ENCODE results near the gene CLIC5.

Gene CLIC5

DNA sequence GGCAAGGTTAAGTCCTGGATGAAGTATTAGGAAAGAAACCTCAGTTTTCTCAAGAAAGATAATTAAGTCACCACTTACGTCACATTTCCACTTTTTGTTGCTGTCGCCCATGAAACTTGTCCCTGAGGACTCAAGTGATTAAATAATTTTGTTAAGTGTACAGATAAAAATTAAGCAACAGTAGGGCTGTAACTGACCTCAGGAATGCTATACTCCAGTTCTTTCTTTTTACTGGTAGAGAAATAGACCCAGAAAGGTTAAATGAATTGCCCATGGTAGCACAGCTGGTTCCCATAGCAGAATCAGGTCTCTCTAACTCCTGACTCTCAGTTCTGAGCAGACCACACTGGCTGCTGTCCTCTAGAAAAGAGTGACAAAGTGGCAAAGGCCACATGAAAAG, 54.5 kb downstream of the CLIC5 start:
- DNase-seq = no peak

DNA sequence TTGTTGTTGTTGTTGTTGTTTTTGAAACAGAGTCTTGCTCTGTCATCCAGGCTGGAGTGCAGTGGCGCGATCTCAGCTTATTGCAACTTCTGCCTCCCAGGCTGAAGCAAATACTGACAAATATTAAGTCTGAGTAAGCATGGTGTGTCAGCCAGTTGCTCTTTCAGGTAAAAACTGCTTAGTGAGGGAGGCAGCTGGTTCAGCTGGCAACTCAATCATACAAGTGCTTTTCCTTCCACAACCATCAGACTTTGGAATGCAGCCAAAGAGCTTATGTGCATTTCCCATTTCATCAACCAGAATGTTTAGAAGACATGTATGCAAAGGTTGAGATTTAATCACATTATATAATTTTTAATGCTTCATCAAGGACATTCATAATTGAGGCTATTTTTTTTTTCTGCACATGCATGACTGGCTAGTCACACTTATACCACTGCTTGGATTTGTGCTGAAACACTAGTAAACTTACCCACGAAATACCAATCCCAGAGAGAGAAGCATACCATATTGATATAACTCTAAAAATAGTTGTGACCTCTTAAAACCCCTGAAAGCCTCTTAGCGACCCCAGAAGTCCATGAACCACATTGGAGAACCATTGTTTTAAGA, 56.0 kb downstream of the CLIC5 start:
- peak; percentile 59 for DNase-seq

DNA sequence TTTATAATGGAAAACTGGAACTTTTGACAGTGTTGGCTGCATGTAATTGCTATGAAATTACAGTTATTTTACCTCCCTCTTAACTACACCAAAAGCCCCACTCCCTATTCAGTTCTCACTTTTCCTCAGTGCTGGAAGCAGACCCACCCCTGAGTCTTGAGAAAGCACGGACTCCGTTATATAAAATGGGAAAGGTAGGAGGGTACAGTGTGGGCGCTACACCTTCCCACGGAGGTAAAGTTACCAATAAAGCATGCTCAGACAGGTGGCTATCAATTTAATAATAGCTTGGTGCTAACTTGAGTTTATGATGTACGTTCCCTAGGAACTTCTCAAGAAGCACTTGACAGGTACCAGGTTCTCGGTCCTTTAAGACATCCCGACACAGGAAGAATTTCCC, 59.0 kb downstream of the CLIC5 start:
- DNase-seq = no peak

DNA sequence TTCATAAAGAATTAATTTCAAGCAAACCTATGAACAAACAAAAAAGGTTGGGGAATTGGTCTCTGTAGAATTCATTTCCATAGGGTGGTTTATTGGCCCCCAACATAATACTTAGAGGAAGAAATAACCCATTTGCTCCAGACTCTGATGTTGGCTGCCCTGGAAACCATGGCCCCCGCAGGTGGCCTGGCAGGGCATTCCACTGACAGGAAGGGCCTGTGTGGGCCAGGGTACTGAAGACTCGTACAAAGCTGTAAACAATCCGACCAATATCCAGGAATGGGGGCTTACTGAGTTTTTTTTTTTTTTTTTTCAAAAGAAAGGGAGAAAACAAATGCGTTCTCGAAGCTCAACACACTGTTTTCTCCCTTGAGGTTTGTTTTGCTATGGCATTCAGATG, 59.5 kb downstream of the CLIC5 start:
- no peak for DNase-seq

DNA sequence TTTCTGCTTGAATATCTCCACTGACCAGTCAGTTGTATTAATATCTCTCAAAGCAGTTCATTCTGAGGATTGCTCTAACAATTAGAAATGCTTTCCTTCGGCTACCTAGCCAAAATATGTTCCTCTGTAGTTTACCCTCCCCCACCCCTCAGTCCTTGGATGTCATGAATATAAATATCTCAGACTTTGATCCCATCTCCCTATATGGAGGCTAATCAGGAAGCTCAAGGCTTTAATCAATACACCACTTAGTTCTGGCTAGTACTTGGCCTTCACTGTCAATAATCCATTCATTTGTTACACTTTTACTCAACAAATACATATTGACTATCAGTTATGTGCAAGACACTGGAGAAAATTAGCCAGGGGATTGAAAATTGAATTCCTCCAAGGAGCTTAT, 60.1 kb downstream of the CLIC5 start:
- DNase-seq = no peak

DNA sequence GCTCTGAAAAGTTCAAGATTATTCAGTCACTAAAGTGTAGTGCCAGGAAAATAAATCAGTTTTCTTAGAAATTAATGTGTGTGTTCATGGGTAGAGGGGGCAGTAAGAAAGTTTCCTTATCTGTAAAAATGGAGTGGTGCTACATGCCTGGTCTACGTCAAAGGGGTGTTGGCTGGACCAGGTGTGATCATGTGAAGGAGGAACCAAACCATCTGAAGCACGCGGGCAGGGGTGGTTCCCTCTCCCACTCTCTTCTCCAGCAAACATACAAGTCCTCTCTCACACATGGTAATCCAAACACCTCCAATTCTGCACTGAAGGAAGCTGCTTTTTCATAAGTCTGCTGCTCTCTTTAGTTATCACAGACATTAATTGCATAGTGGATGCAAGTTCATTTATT, 63.1 kb downstream of the CLIC5 start:
- DNase-seq = no peak

DNA sequence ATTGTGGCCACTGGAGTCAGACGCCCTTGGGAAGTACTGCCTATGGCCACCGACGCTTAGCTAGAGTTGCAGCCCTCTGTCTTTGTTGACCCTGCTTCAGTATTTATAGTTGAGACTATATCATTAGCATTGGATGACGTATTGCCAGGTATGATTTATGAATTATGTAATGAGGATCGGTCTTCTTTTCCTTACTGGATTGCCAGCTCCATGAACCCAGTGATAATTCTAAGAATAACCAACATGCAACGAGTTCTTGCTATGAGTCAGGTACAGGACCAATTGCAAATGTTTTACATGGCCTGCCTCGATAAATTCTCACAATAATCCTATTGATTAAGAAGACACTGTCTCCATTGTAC, 63.5 kb downstream of the CLIC5 start:
- DNase-seq = no peak

DNA sequence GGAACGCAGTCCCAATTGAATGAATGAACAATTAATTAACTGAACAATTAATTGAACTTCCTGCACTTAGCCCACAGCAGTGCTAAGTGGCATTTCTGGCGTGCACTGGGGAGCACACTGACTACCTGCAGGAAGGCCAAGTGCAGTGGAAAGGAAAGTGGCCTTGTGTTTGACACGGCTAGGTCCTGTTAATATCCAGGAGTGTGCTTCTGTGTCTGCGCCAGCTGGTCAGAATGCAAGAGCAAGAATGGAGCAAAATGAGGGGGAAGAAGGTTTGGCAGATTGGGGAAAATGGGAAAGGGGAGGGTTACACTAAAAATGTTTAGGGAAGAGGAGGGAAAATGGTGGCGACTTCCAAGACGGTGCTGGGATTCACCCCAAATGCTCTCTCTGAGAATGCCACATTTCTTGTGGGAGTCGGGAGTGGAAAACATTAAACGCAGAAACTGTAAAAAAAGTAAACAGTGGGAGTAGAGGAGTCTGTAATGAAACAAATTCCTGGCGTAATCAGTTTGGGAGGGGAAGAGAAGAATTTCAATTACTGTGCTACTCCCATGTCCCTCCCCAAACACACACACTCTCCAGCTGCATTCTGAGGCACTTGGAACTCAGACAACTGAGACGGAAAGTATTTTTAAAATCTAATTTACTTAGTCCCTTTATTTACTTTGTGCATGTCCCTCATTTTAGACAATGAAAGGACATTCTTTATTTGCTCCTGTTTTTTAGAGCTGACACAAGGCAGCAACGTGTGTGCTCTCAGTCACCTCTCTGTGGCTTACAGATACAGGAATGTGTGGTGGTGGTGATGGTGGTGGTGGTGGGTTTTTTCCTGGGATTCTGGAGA, 64.1 kb downstream of the CLIC5 start:
- DNase-seq = no peak

DNA sequence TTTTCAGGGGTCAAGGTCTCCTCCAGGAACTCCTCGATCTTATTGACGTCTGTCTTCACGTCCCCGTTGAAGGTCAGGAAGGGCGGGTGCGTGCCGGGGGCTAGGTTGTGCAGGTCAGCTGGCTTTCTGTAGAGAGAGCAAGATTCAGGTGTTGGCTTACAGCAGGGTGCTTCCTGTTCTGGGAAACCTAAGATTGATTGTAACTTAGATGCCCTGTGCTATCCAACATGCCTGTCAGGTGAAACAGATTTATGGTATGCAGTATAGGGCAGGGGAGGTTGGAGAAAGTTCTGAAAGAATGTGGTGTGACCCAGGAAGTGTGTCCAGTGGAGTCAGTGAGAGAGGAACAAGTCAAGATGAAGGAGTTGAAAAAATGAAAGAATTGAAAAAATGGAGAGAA, 66.4 kb downstream of the CLIC5 start:
- no peak for DNase-seq

DNA sequence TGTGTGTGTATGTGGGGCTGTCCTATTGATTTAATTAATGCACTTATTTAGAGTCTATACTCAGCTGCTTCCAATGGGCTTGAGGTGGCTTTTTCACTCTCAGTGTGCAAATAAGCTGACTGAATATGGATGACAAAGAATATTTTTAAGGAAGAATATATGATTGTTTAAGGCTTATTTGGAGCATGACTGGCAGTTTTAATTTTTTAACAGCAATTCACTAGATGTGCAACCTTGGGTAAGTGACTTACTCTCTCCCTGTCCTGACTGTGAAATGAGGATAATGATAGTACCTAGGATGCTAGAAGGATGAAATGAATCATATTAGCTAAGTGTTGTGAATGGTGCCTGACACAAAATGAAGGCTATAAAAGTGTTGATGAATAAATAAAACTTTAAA, 67.9 kb downstream of the CLIC5 start:
- no peak for DNase-seq

DNA sequence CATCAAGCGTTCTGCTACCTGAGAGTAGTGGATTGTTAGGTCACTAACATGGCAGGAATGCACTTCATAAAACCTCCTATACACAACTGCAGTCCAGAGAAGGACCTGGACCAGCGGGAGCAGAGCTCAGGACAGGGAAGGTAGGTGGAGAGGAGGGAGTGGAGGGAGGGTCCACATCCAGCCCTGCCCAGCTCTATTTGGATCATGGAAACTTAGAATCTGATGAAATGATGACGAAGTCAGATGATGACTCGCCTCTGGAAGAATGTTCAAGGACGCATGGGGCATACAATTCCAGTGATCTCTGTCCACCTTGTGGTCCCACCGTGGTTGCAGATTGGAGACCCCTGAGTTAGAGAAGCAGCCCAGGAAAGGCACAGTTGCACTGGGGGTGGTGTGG, 68.8 kb downstream of the CLIC5 start:
- DNase-seq = no peak

DNA sequence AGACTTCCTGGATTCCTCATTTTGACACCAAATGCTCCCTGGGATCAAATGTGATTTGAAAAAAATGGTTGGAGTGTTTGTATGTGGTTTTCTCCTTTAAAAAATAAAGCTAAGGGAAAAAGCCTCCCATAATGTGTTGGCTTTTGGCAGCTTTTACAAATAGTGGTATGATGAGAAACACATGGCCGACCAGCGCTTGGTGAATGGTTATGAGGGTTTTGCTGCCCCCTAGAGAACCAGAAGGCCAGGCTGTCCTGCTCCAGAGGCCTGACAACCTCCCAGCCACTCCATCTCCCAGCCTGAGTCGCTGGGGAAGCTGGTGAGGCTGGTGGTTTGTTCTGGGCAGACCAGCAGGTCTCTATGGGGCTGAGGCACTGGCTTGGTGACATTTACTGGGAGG, 69.3 kb downstream of the CLIC5 start:
- DNase-seq = peak; percentile 38

DNA sequence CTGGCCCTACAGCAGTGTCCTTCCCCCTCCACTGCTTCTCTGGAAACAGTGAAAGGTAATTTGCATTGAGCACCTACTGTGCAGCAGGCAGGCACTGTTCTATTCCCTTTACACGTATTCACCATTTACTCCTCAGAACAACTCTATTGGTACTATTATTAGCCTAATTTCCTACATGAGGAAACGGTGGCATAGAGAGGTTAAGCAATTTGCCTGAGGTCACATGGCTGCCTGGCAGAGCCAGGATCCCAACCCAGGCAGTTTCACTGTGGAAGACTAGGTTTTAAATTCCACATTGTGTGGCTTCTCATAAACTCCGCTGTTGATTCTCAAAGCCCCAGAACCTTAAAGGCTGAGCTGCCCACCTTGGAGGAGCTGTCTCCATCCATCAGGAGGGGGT, 72.7 kb downstream of the CLIC5 start:
- DNase-seq = no peak

DNA sequence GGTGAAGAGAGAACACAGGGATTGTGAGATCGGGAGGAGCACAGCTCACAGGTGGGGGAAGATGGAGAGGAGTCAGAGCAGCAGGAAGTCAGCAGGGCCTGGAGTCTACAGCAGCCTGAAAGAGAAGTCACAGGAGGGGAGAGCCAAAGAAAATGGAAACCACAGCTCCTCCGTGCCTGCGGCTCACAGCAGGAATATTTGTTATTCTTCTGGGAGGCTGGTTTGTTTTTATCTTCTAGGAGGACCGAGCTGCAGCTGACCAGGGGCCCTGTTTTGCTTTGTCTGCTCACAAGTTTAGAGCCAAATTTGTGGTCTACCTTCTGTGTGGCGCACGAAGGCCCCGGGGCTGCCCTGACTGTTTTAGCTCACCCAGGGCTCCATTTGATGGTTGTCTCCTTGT, 81.8 kb downstream of the CLIC5 start:
- no peak for DNase-seq

DNA sequence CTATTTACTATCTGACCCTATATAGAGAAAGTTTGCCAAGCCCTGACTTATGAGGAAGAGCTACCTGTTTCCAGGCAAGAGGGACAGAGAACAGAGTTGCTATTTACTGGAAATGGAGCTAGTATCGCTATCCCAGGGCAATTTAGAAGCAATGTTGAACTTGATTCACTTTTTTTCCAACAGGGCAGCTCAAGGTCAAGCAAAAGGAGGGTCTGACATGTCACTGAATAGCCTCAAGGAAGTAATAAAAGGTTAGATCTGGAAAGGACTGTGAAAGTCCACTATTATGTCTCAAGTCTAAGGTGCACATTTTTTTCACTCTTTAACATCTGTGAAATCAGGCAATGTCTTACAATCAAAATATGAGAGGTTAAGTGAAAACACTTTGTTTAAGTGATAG, 84.4 kb downstream of the CLIC5 start:
- no peak for DNase-seq

DNA sequence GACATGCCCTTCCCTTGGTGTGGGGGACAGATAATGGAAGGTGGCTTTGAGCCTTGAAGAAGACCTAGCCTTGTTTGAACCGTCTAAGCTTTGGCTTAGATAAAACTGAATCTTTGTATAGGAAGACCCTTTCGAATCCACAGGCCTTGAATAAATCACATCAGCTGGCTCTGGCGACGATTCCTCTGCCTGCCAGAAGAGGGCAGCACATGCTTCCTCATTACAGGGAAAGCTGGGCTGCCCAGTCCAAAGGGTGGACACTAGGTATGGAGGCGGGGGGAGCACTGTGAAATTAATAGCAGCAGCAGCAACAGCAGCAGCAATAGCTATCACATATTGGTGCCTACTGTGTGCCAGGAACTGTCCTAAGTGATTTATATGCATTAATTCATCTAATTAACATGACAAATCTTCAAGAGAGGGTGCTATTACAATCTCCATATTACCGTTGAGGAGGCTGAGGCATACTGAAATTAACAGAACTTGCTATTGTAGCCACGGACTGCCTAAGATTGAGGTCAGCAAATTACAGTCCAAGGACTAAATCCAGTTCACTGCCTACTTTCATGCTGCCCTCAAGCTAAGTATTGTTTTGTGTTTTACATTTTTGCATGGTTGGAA, 85.1 kb downstream of the CLIC5 start:
- DNase-seq = peak; percentile 72

DNA sequence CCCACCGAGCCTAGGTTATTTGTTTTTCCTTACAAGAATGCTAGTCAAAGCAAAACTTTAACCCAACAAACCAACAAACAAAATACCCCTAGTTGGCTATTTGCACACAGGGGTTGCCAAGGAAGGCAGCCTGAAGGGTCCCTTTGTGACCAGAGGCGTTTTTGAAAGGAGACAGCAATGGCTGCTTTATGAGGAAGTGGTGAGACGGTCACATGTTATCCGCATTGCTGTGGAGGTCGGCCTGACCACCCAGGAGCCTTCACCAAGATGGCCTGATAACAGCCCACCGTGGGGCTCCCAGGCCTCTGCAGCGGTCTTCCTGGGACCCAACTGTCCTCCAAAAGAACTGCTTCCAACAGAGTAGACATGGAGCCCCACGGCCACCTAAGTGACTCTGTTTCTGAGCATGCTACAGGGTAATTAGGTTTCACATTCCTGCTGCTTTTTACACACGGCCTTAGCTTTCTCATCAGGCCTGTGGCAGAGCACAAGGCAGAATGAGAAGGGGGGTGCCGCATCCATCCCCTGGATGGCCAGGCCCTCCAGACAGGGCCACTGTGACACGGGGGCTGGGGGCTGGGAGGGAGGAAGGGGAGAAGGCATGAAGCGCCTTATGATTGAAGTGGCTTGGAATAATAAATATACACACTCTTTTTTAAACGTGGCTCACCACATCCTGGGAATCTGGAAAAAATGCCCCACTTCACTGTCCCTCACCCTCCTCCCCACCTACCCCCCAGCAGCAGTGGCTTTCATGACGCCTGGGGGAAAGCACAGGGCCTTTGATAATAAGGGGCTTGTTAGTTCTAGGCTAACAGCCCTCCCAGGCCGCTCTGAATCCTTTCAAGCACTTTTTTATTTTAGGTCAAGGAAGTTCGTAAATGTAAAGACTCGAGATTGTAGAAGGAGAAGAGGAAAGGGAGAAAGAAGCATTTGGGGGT, 86.0 kb downstream of the CLIC5 start:
- DNase-seq = peak; percentile 49

DNA sequence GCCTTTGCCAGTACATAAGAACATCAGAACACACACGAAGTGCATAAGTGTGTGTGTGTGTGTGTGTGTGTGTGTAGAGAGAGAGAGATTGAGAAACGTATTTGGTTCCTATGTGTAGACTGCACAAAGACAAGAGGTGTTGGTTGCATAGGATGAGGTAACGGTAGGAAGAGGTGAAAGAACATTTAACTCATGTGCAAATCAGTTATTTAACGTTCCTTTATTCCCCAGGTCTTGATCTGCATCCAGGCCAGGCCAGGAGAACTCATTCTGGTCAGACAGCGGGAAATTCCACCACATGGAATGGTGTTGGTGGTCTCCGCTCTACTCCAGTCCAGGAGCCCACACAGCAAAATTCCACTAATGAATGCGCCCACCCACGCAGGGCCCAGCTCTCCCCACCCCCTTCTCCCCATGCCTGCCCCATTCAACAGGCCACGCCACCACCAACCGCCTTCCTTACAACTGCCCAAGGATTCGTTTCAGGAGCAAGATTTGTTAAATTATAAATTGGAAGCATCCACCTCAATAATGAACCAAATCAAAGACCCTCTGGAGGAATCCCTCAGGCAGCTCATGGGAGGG, 86.8 kb downstream of the CLIC5 start:
- DNase-seq = no peak

DNA sequence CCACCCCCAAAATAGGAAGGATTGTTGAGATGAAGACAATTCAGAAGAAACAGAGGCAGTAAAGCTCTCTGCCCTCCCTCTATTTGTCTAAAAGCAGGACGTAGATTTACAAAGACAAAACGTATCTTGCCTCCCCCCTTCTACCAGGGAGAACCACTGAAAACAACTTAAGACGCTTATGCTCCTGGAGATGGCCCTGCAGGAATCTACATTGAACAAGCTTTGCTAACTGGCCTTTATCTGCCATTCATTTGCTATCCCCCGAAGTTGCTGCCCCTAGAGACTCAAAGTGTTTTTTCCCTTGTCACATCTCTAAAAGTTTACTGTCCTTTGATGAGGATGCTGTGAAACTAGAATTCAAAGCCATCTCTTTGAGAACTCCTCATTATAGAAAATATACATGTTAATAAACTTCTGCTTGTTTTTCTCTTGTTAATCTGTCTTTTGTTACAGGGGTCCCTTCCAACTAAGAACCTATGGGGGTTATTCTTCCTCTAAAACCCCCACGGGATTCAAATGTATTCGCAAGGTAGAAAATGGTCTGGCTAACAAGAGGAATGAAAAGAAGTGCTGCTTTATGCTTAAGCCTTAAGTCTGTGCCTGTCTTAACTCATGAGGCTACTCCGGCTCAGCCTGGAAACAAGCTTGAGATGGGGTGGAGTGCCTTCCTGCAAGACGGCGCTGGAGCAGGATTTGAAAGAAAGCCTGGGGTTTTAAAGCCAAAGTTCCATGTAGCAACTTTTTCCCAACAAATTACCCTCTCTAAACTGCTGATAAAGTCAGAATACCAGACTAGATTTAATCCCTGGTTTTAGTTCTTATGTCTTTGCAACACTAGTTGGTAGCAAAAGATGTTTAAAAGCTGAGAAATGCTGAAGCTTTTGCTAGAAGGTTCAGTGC, 88.0 kb downstream of the CLIC5 start:
- DNase-seq = no peak

DNA sequence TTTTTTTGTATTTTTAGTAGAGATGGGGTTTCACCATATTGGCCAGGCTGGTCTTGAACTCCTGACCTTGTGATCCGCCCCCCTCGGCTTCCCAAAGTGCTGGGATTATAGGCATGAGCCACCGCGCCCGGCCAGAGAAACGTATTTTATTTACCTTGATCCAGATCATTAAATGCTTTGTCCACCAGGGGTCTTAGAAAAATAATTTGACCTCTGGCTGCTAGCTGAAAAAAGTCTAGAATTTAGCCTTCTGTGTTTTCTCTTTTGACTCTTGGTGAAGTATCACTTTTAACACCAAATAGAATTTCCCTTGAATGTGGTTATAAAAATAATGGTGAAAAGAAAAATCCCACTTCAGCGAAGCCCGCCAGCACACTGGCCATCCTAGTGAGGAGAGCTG, 89.2 kb downstream of the CLIC5 start:
- DNase-seq = peak; percentile 14

DNA sequence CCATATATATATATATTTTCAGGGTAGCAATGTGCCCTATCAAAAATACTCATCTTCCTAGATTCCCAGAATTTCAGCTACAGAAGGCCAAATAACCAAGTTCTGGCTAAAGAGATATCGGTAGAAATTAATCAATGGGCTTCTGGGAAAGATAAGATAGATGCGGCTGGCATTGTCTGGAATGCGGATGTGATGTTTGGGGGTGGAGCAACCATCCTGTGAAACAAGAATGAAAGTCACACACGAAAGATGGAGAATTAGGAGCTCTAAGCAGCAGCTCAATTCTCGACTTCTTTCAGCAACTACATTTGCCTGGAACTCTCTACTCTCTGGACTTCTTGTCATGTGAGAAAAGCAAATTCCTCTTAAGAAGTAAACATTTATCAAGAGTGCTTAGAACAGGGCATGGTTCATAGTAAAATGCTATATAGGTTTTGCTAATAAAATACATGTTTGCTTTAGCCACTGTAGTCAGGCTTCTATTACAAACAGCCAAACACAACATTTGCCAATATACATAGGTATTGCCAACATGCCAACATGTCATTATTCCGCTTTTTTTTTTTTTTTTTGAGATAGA, 90.8 kb downstream of the CLIC5 start:
- DNase-seq = no peak
